Body of pancreas (tissue), 4 donors: ENCODE results near the gene VEGFB.

ENCODE experiments used
- CTCF ChIP-seq, 7 experiments: fragments of 450-650 bp in 4 of 7; fragments of 200-600 bp in 3 of 7; sonication (generic) in 3 of 7; IDR thresholded peaks; one replicate each; pipeline ENCODE4 v1.5.1; 2016 to 2019; ENCODE audit warnings: antibody characterized with exemption in 7 of 7
- POLR2A ChIP-seq, 3 donors: fragments of 450-650 bp; IDR thresholded peaks; one replicate each; pipeline ENCODE4 v1.6.1; 2016; ENCODE audit warnings: antibody characterized with exemption in 3 of 3, mild to moderate bottlenecking in 2 of 3

- TF ChIP-seq CTCF (IDR thresholded peaks at IDR 0.05) (no peak), POLR2A (IDR thresholded peaks at IDR 0.05) (no peak)
Measured at GRCh38 chr11:64278576-64279190, 44.3 kb downstream of the VEGFB start.
